ENCODE data around the gene GRM7.
A peak's percentile ranks its signal among the peaks of the same experiment; 100 is the strongest.

The GRM7 gene

DNA sequence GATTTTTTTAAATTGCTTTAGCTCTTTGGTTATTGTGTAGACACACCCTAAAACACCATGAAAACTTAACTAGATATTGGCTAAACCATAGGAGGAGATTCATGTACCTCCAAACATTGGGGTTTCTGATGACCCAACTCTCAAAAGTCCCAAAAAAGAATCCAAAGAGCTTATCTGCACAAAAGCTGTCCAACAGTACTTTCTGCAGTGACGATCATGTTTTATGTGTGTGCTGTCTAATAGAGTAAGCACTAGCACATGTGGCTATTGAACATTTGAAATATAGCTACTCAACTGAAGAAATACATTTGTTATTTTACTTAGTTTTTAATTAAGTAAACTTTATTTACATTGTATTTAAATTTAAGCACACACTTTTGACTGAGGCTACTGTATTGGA, 822.5 kb downstream of the GRM7 start:
- no peak for DNase-seq

GRCh38 chr3:7684182-7684715, 823.3 kb downstream of the GRM7 start:
- DNase-seq, result no peak

- DNase-seq, result no peak
Observed at GRCh38 chr3:7687428-7688147, 826.7 kb downstream of the GRM7 start.

DNA sequence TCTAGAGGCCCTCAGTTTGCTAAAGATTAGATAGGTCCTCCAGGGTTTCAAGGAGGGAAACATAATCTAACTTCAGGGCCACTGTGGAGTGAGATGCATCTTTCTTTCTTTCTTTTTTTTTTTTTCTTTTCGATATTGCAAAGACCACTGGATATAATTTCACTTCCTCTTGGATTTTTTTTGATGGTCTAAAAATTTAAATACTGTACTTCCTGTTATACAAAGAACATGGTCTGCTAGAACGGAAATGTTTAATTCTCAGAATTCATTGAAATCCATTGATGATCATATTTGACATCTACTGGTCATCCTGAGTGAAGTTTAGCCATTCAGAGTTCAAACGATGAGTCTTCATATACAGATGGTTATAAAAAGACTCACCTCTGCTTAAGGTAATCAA, 832.0 kb downstream of the GRM7 start:
- DNase-seq, result no peak

DNA sequence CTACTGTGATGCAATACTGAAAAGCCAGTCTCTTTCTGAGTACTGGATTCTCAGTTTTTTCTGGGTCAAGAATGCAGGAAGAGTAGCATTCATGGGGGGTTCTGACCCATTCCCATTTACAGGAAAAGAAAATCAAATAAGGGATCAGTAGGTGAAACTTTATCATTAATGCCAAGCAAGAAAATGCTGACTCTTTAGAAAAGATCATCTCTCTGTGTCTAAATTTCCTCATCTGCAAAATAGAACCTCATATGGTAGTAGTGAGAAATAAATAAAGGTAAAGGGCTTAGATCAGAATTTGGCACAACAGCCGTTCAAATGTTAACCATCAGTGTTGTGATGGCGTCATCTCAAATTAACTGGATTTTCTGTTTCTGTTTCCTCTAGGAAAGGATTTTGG, 833.1 kb downstream of the GRM7 start:
- DNase-seq, result no peak

GRCh38 chr3:7695049-7695448, 834.1 kb downstream of the GRM7 start:
- DNase-seq, result no peak

- DNase-seq, result no peak
Observed at GRCh38 chr3:7696320-7696719, 835.4 kb downstream of the GRM7 start.

DNA sequence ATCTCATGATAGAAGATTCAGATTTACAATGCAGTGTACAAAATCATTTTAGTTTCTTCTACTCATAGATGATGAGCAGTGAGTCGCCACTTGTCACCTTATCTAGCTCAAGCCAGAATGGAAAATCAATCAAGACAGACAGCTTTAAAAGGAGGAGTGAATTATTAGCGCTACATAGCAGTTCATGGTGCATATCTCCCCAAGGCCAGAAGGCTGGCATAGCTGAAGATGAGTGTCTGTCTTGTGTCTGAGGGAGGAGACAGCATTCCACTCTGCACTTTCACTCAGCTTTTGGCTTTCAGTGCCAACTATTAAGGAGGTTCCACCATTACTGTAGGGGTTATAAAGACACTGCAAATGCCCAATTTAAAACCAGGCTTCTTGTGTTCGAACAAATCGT, 836.6 kb downstream of the GRM7 start:
- no peak for DNase-seq

GRCh38 chr3:7700539-7700938, 839.6 kb downstream of the GRM7 start:
- DNase-seq, result no peak

- no peak for DNase-seq
Observed at GRCh38 chr3:7700977-7701376, 840.1 kb downstream of the GRM7 start.

GRCh38 chr3:7707187-7707586, 846.3 kb downstream of the GRM7 start:
- peak; percentile 9 to 13 for DNase-seq

DNA sequence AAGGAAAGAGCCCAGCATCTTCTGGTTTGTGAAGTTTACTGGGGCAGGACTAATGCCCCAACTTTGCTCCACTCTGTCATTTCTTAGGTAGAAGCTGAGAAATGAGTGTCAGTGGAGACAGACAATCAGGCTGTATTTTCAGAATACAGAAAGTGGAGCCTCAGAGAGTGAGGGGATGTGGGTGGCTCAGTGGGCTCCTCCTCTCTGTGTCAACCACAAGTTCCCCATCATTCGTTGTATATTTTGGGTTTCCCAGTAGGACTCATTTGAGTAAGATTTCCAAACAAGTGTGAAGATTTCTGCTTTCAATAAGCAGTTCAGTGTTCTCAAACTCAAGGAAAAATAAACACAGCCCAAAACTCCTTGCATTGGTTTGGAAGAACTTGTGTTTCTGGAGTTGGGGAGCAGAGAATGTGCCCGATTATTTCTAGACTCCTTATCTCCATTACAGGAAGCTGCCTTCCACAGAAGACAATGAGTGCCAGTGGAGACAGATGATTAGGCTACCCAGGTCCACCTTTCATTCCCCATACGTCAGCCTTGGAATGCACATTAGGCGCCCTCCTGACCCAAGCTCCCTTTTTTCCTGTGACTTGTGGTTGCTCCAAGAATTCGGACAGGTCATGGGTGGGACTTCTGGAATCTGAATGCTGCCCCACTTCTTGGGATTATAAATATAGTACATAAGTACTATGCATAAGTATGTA, 848.6 kb downstream of the GRM7 start:
- no peak for DNase-seq

- DNase-seq, result no peak
Observed at GRCh38 chr3:7710284-7710683, 849.4 kb downstream of the GRM7 start.

DNA sequence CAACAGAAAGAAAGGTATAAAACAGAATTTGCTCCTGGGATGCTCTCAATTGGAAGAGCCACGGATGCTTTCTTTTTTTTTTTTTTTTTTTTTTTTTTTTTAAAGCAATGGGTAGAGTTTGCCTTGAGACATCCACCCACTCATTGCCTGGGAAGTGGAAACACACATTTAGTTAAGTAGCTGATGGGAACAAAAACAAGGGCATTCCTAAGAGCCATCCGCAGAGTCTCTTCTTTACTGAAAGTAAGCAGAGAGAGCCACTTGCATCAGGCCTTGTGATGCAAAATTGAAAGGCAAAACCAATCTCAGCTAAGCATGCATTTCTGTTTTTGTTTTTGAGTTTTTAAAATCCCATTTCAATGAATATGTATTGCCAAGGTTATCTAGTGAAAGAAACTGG, 852.8 kb downstream of the GRM7 start:
- DNase-seq, result no peak

- no peak for DNase-seq
Observed at GRCh38 chr3:7720649-7721297, 859.9 kb downstream of the GRM7 start.

- DNase-seq, result no peak
Observed at GRCh38 chr3:7721869-7722268, 861.0 kb downstream of the GRM7 start.

- DNase-seq, result no peak
Observed at GRCh38 chr3:7728566-7729519, 867.9 kb downstream of the GRM7 start.

- DNase-seq, result no peak
Observed at GRCh38 chr3:7733933-7734332, 873.0 kb downstream of the GRM7 start.

DNA sequence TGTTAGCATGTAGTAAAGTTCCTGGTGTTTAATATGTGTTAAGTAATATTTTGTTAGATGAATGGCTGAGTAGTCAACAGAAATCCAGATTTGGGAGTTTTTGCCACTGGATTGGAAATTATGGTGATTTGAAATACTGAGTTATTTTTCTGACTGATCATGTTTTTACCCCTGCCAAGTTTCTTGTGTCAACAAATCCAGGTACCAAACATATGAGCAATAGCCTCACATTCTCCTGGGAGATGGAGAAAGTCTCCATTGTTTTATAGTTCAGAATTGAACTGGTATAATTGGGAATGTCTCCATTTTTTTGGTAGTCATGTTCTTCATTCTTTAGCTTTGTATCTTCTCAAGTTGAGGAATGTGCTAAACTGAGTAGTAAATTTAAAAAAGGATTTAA, 873.5 kb downstream of the GRM7 start:
- DNase-seq, result no peak

- no peak for DNase-seq
Observed at GRCh38 chr3:7737263-7737662, 876.3 kb downstream of the GRM7 start.

GRCh38 chr3:7739754-7740153, 878.8 kb downstream of the GRM7 start:
- DNase-seq, result no peak

DNA sequence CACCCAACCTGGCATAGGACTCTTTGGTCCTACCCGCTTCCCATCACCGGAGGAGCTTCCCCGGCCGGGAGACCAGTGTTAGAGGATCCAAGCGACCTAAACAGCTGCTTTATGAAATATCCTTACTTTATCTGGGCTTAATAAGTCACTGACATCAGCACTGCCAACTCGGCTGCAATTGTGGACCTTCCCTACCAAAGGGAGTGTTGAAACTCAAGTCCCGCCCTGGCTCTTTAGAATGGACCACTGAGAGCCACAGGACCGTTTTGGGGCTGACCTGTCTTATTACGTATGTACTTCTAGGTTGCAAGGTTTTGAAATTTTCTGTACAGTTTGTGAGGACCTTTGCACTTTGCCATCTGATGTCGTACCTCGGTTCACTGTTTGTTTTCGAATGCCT, 879.5 kb downstream of the GRM7 start:
- DNase-seq, result no peak

- DNase-seq, result no peak
Observed at GRCh38 chr3:7744850-7745249, 883.9 kb downstream of the GRM7 start.

All from Kasumi-1 (cell line).